ENCODE data around the gene SUPT3H. TPM values are rescaled to one million over a fixed set of nuclear protein-coding genes. Genes with fewer than 3 reads are reported as not detected.
A peak's percentile ranks its signal among the peaks of the same experiment; 100 is the strongest.

SUPT3H gene
- polyA plus RNA-seq (2013), result 25.3 TPM

GRCh38 chr6:45377554-45378333, at the start of gene SUPT3H:
TSS of gene SUPT3H (minus strand) at chr6:45377934.
- Histone ChIP-seq H3K27me3 (replicated peaks in 2 of 5; ENCODE audit: control insufficient read depth in 4 of 5, insufficient read depth in 5 of 5, low read length in 4 of 5) (no peaks in the 10 kb centered on the region), H3K4me1 (ENCODE audit: control extremely low read depth in 1 of 4, control insufficient read depth in 4 of 4, insufficient read depth in 4 of 4, low read length in 3 of 4) (peaks cover 9 to 24% (median 14%) of the 10 kb centered on the region in 4 experiments), H3K27ac (ENCODE audit: insufficient read depth in 1 of 2, low read depth in 1 of 2, low read length in 2 of 2, poor library complexity in 1 of 2, severe bottlenecking in 2 of 2) (peak within 1 kb of the TSS; percentile 92 to 97), H3K4me3 (ENCODE audit: control insufficient read depth in 1 of 7, extremely low read depth in 1 of 7, insufficient read depth in 4 of 7, low read depth in 2 of 7, low read length in 6 of 7) (peak within 1 kb of the TSS; percentile 63 to 99 (median 89)), H3K9me3 (ENCODE audit: control extremely low read depth in 1 of 5, control insufficient read depth in 4 of 5, insufficient read depth in 2 of 5, low read depth in 1 of 5, low read length in 4 of 5) (no peaks in the 10 kb centered on the region), H3K36me3 (ENCODE audit: control insufficient read depth in 4 of 4, insufficient read depth in 4 of 4, low read length in 3 of 4) (no peaks in the 10 kb centered on the region)
- WGBS (ENCODE audit: insufficient coverage), result 0% methylated on average over 38 of the region's 75 CpGs
- CTCF ChIA-PET, result interaction anchor here (1.1 to 1.6 kb wide), 2 partner anchors 42 to 545 kb away, joined by 3 to 11 read pairs; no protein-coding TSS in a partner anchor
- DNase-seq, result peak; percentile 97 to 99 (median 99)
- POLR2A ChIA-PET, result interaction anchor here (0.6 to 1.4 kb wide), 6 partner anchors 20 to 84 kb away, joined by 3 read pairs; no protein-coding TSS in a partner anchor

DNA sequence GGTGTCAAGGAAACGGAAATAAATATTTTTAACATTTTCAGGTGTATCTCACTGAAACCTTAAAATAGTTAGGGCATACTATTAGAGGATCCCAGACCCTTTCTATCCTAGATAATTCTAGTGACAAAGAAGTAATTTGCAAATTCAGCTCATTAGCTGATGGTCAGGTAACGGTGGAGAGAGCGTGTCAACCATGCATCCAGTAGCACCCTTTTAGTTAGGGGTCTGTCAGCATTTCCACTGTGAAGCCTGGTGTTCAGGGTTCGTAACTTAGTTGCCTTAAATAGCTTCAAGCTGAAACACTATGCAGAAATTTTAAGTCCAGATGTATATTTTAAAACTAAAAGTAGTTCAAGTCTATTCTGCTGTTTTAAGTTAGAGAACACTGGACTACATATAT, 48.5 kb upstream of the SUPT3H start:
- DNase-seq, result no peak
- H3K4me1 ChIP-seq (ENCODE audit: control extremely low read depth in 1 of 4, control insufficient read depth in 4 of 4, insufficient read depth in 4 of 4, low read length in 3 of 4), result peaks cover 22 to 76% (median 47%) of the 10 kb centered on the region in 4 experiments
- peaks cover 0 to 10% (median under 1%) of the 10 kb centered on the region in 4 experiments for H3K36me3 ChIP-seq (ENCODE audit: control insufficient read depth in 4 of 4, insufficient read depth in 4 of 4, low read length in 3 of 4)
- H3K27ac ChIP-seq (ENCODE audit: insufficient read depth in 1 of 2, low read depth in 1 of 2, low read length in 2 of 2, poor library complexity in 1 of 2, severe bottlenecking in 2 of 2), result peak overlapping the region in 1 of 2 experiments; percentile 91
- WGBS (ENCODE audit: insufficient coverage), result 93% methylated on average over 2 of the region's 4 CpGs
- ChIA-PET CTCF (interaction anchor here (0.7 to 1.7 kb wide), 6 partner anchors 11 to 68 kb away, joined by 3 to 6 read pairs (median 4); no protein-coding TSS in a partner anchor), POLR2A (no interaction called here)
- H3K27me3 ChIP-seq (replicated peaks in 2 of 5; ENCODE audit: control insufficient read depth in 4 of 5, insufficient read depth in 5 of 5, low read length in 4 of 5), result no peaks in the 10 kb centered on the region
- H3K4me3 ChIP-seq (ENCODE audit: control insufficient read depth in 1 of 7, extremely low read depth in 1 of 7, insufficient read depth in 4 of 7, low read depth in 2 of 7, low read length in 6 of 7), result peak overlapping the region in 2 of 7 experiments; percentile 48 to 99
- H3K9me3 ChIP-seq (ENCODE audit: control extremely low read depth in 1 of 5, control insufficient read depth in 4 of 5, insufficient read depth in 2 of 5, low read depth in 1 of 5, low read length in 4 of 5), result no peaks in the 10 kb centered on the region

DNA sequence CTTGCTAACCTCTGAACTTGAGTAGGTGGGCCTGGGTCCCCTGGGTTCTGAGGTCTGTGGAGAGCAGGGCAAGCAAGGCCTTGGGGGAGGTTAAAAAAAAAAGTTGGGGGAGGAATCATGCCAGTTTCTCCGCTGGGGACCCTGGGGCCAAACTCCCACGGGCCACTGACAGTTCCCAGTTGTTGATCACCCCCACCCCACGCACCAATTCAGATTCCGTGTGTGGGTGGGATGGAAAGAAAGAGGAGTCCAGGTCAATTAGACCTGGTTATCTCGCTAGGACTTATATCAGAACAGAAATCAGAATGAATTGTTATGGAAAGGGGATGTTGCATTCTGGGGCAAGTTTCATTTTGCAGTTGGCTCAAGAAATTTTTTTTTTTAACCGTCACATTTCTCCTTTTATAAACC, 46.7 kb upstream of the SUPT3H start:
- H3K27me3 ChIP-seq (replicated peaks in 2 of 5; ENCODE audit: control insufficient read depth in 4 of 5, insufficient read depth in 5 of 5, low read length in 4 of 5), result no peaks in the 10 kb centered on the region
- peaks cover 0 to 7% (median 0%) of the 10 kb centered on the region in 4 experiments for H3K36me3 ChIP-seq (ENCODE audit: control insufficient read depth in 4 of 4, insufficient read depth in 4 of 4, low read length in 3 of 4)
- DNase-seq, result peak in 2 of 3 donors; percentile 63 to 68
- CTCF ChIA-PET, result interaction anchor here (1.1 to 1.7 kb wide), 2 partner anchors 13 to 73 kb away, joined by 3 to 6 read pairs; no protein-coding TSS in a partner anchor
- WGBS (ENCODE audit: insufficient coverage), result no CpG with 5 or more reads among the region's 6 CpGs
- H3K9me3 ChIP-seq (ENCODE audit: control extremely low read depth in 1 of 5, control insufficient read depth in 4 of 5, insufficient read depth in 2 of 5, low read depth in 1 of 5, low read length in 4 of 5), result no peaks in the 10 kb centered on the region
- H3K27ac ChIP-seq (ENCODE audit: insufficient read depth in 1 of 2, low read depth in 1 of 2, low read length in 2 of 2, poor library complexity in 1 of 2, severe bottlenecking in 2 of 2), result peak overlapping the region; percentile 83 to 91
- peak overlapping the region; percentile 75 to 99 (median 93) for H3K4me3 ChIP-seq (ENCODE audit: control insufficient read depth in 1 of 7, extremely low read depth in 1 of 7, insufficient read depth in 4 of 7, low read depth in 2 of 7, low read length in 6 of 7)
- POLR2A ChIA-PET, result no interaction called here
- peaks cover 29 to 82% (median 50%) of the 10 kb centered on the region in 4 experiments for H3K4me1 ChIP-seq (ENCODE audit: control extremely low read depth in 1 of 4, control insufficient read depth in 4 of 4, insufficient read depth in 4 of 4, low read length in 3 of 4)

- Histone ChIP-seq H3K4me3 (ENCODE audit: control insufficient read depth in 1 of 7, extremely low read depth in 1 of 7, insufficient read depth in 4 of 7, low read depth in 2 of 7, low read length in 6 of 7) (peak overlapping the region; percentile 75 to 99 (median 93)), H3K36me3 (ENCODE audit: control insufficient read depth in 4 of 4, insufficient read depth in 4 of 4, low read length in 3 of 4) (peaks cover 0 to 2% (median 0%) of the 10 kb centered on the region in 4 experiments), H3K27ac (ENCODE audit: insufficient read depth in 1 of 2, low read depth in 1 of 2, low read length in 2 of 2, poor library complexity in 1 of 2, severe bottlenecking in 2 of 2) (peak overlapping the region; percentile 83 to 91), H3K9me3 (ENCODE audit: control extremely low read depth in 1 of 5, control insufficient read depth in 4 of 5, insufficient read depth in 2 of 5, low read depth in 1 of 5, low read length in 4 of 5) (no peaks in the 10 kb centered on the region), H3K4me1 (ENCODE audit: control extremely low read depth in 1 of 4, control insufficient read depth in 4 of 4, insufficient read depth in 4 of 4, low read length in 3 of 4) (peaks cover 29 to 82% (median 51%) of the 10 kb centered on the region in 4 experiments), H3K27me3 (replicated peaks in 2 of 5; ENCODE audit: control insufficient read depth in 4 of 5, insufficient read depth in 5 of 5, low read length in 4 of 5) (no peaks in the 10 kb centered on the region)
- peak in 1 of 3 donors; percentile 63 for DNase-seq
- WGBS (ENCODE audit: insufficient coverage), result 0% methylated on average over 35 of the region's 38 CpGs
- POLR2A ChIA-PET, result no interaction called here
- CTCF ChIA-PET, result interaction anchor here (0.5 to 0.8 kb wide), 2 partner anchors 125 to 291 kb away, joined by 3 to 4 read pairs; no protein-coding TSS in a partner anchor
Observed at GRCh38 chr6:45423824-45424450, 46.2 kb upstream of the SUPT3H start.

DNA sequence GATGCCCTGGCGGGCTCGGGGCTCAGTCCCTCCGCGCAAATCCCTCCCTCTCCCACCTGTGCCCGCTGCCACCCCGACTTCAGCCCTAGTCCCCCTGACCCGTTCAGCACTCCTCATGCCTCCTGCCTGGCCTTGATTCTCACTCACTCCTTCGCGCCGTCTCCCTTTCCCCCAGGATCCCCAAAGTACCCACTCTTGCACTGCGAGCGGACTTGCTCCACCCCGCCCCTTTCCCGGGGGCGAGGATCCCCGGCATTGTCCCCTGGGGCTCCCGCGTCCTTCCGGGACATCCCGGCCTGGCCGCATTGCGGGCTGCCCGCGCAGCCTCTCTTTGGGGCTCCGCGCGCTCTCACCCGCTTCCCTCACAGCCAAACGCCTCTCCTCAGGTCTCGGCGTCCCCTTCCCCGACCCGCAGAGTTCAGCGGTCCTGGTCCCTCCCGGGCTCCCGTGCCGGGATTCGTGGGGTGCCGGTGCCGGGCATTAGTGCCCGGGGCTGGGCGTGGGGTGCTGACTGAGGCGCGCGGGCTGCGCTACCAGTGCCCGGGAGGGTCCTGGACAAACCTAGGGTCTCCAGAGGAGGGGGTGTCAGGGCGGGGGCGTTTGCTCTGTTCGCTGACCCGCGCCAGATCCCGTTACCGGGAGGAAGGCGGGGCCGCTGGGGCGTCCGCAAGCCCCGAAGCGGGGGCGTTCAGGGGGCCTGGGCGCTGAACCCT, 45.5 kb upstream of the SUPT3H start:
- no peaks in the 10 kb centered on the region for H3K27me3 ChIP-seq (replicated peaks in 2 of 5; ENCODE audit: control insufficient read depth in 4 of 5, insufficient read depth in 5 of 5, low read length in 4 of 5)
- no peaks in the 10 kb centered on the region for H3K9me3 ChIP-seq (ENCODE audit: control extremely low read depth in 1 of 5, control insufficient read depth in 4 of 5, insufficient read depth in 2 of 5, low read depth in 1 of 5, low read length in 4 of 5)
- ChIA-PET POLR2A (interaction anchor here (1.1 to 1.7 kb wide), 3 partner anchors 23 to 73 kb away, joined by 3 to 5 read pairs (median 4); no protein-coding TSS in a partner anchor), CTCF (interaction anchor here (0.8 kb wide), 1 partner anchor 292 kb away, joined by 3 read pairs; no protein-coding TSS in a partner anchor)
- peak in 1 of 3 donors; percentile 39 for DNase-seq
- H3K4me1 ChIP-seq (ENCODE audit: control extremely low read depth in 1 of 4, control insufficient read depth in 4 of 4, insufficient read depth in 4 of 4, low read length in 3 of 4), result peaks cover 22 to 75% (median 50%) of the 10 kb centered on the region in 4 experiments
- WGBS (ENCODE audit: insufficient coverage), result 0% methylated on average over 47 of the region's 62 CpGs
- H3K4me3 ChIP-seq (ENCODE audit: control insufficient read depth in 1 of 7, extremely low read depth in 1 of 7, insufficient read depth in 4 of 7, low read depth in 2 of 7, low read length in 6 of 7), result peak overlapping the region; percentile 75 to 99 (median 93)
- H3K27ac ChIP-seq (ENCODE audit: insufficient read depth in 1 of 2, low read depth in 1 of 2, low read length in 2 of 2, poor library complexity in 1 of 2, severe bottlenecking in 2 of 2), result peak overlapping the region; percentile 83 to 91
- no peaks in the 10 kb centered on the region for H3K36me3 ChIP-seq (ENCODE audit: control insufficient read depth in 4 of 4, insufficient read depth in 4 of 4, low read length in 3 of 4)

DNA sequence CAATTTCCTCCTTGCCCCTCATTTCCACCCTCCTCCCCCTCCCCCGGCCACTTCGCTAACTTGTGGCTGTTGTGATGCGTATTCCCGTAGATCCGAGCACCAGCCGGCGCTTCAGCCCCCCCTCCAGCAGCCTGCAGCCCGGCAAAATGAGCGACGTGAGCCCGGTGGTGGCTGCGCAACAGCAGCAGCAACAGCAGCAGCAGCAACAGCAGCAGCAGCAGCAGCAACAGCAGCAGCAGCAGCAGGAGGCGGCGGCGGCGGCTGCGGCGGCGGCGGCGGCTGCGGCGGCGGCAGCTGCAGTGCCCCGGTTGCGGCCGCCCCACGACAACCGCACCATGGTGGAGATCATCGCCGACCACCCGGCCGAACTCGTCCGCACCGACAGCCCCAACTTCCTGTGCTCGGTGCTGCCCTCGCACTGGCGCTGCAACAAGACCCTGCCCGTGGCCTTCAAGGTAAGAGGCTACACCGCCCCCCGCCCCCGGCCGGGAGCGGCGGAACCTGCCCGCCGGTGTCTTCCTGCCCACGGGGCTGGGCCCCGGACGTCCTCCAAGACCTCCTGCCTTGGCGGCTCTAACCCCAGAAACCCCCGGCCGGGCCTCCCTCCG, 44.9 kb upstream of the SUPT3H start:
- no peaks in the 10 kb centered on the region for H3K36me3 ChIP-seq (ENCODE audit: control insufficient read depth in 4 of 4, insufficient read depth in 4 of 4, low read length in 3 of 4)
- peak overlapping the region; percentile 75 to 99 (median 93) for H3K4me3 ChIP-seq (ENCODE audit: control insufficient read depth in 1 of 7, extremely low read depth in 1 of 7, insufficient read depth in 4 of 7, low read depth in 2 of 7, low read length in 6 of 7)
- DNase-seq, result peak; percentile 74 to 93 (median 88)
- 0% methylated on average over 46 of the region's 55 CpGs for WGBS (ENCODE audit: insufficient coverage)
- peaks cover 20 to 70% (median 47%) of the 10 kb centered on the region in 4 experiments for H3K4me1 ChIP-seq (ENCODE audit: control extremely low read depth in 1 of 4, control insufficient read depth in 4 of 4, insufficient read depth in 4 of 4, low read length in 3 of 4)
- ChIA-PET CTCF (interaction anchor here (0.9 to 1.1 kb wide), 2 partner anchors 20 to 76 kb away, joined by 3 to 4 read pairs; no protein-coding TSS in a partner anchor), POLR2A (interaction anchor here (1.1 to 1.7 kb wide), 3 partner anchors 23 to 74 kb away, joined by 3 to 5 read pairs (median 4); no protein-coding TSS in a partner anchor)
- H3K9me3 ChIP-seq (ENCODE audit: control extremely low read depth in 1 of 5, control insufficient read depth in 4 of 5, insufficient read depth in 2 of 5, low read depth in 1 of 5, low read length in 4 of 5), result no peaks in the 10 kb centered on the region
- peak overlapping the region; percentile 83 to 91 for H3K27ac ChIP-seq (ENCODE audit: insufficient read depth in 1 of 2, low read depth in 1 of 2, low read length in 2 of 2, poor library complexity in 1 of 2, severe bottlenecking in 2 of 2)
- H3K27me3 ChIP-seq (replicated peaks in 2 of 5; ENCODE audit: control insufficient read depth in 4 of 5, insufficient read depth in 5 of 5, low read length in 4 of 5), result no peaks in the 10 kb centered on the region

Measured in common myeloid progenitor, CD34-positive (primary cell).